ENCODE data around the gene SPDL1. TPM values are rescaled to one million over a fixed set of nuclear protein-coding genes. Genes with fewer than 3 reads are reported as not detected.

The SPDL1 gene
- total and polyA plus RNA-seq, 4 donors = 3.9 to 6.4 (median 5.0) TPM

- H3K36me3 ChIP-seq (ENCODE audit: control insufficient read depth in 1 of 2, insufficient read depth in 2 of 2, low read length in 1 of 2) = no peaks in the 10 kb centered on the region
- peaks cover 0 to 4% of the 10 kb centered on the region in 2 donors for H3K4me1 ChIP-seq (ENCODE audit: control insufficient read depth in 1 of 2, insufficient read depth in 2 of 2, low read length in 2 of 2)
- no peaks in the 10 kb centered on the region for H3K9me3 ChIP-seq (ENCODE audit: control insufficient read depth, low read length)
- DNase-seq (peak in 1 of 2 donors; percentile 45), ATAC-seq (ENCODE audit: low FRiP score) (peak; percentile 61)
- WGBS, 2 donors = 16% methylated on average over 6 of the region's 6 CpGs
- intact Hi-C loops (cut with DNase I) = loop anchor here (2.0 to 10.0 kb wide), 6 partner anchors 277 to 1003 kb away; partner anchors contain the start of genes PANK3 (in 1 of the 2) and SLIT3 (in 1 of the 2)
- H3K27ac ChIP-seq (ENCODE audit: low read depth in 1 of 2, low read length in 2 of 2) = no peak overlapping the region
- no peaks in the 10 kb centered on the region for H3K27me3 ChIP-seq (ENCODE audit: control insufficient read depth in 1 of 2, insufficient read depth in 2 of 2, low read length in 1 of 2)
- no peak overlapping the region for H3K4me3 ChIP-seq (ENCODE audit: low read length in 2 of 2)
Measured at GRCh38 chr5:169581580-169582227, 1.9 kb upstream of the SPDL1 start.

- WGBS, 2 donors = 2% methylated on average over 7 of the region's 7 CpGs
- Histone ChIP-seq H3K36me3 (ENCODE audit: control insufficient read depth in 1 of 2, insufficient read depth in 2 of 2, low read length in 1 of 2) (no peaks in the 10 kb centered on the region), H3K27ac (ENCODE audit: low read depth in 1 of 2, low read length in 2 of 2) (no peak overlapping the region), H3K4me1 (ENCODE audit: control insufficient read depth in 1 of 2, insufficient read depth in 2 of 2, low read length in 2 of 2) (peaks cover 0 to 4% of the 10 kb centered on the region in 2 donors), H3K4me3 (ENCODE audit: low read length in 2 of 2) (peak overlapping the region; percentile 37 to 44), H3K9me3 (ENCODE audit: control insufficient read depth, low read length) (no peaks in the 10 kb centered on the region), H3K27me3 (ENCODE audit: control insufficient read depth in 1 of 2, insufficient read depth in 2 of 2, low read length in 1 of 2) (no peaks in the 10 kb centered on the region)
- DNase-seq (no peak), ATAC-seq (ENCODE audit: low FRiP score) (no peak)
- intact Hi-C loops (cut with DNase I) = loop anchor here (2.0 to 10.0 kb wide), 5 partner anchors 278 to 1004 kb away; partner anchors contain the start of genes PANK3 (in 1 of the 2) and SLIT3 (in 1 of the 2)
Measured at GRCh38 chr5:169583101-169583423, 511 bp upstream of the SPDL1 start.

- Histone ChIP-seq H3K4me3 (ENCODE audit: low read length in 2 of 2) (no peak overlapping the region), H3K27ac (ENCODE audit: low read depth in 1 of 2, low read length in 2 of 2) (no peak overlapping the region), H3K27me3 (ENCODE audit: control insufficient read depth in 1 of 2, insufficient read depth in 2 of 2, low read length in 1 of 2) (no peaks in the 10 kb centered on the region), H3K4me1 (ENCODE audit: control insufficient read depth in 1 of 2, insufficient read depth in 2 of 2, low read length in 2 of 2) (peaks cover 0 to 4% of the 10 kb centered on the region in 2 donors), H3K36me3 (ENCODE audit: control insufficient read depth in 1 of 2, insufficient read depth in 2 of 2, low read length in 1 of 2) (peaks cover 0 to 2% of the 10 kb centered on the region in 2 donors), H3K9me3 (ENCODE audit: control insufficient read depth, low read length) (no peaks in the 10 kb centered on the region)
- no peak for ATAC-seq (ENCODE audit: low FRiP score)
- WGBS, 2 donors = 59 to 61% methylated on average over 3 to 5 of the region's 5 CpGs
- DNase-seq = no peak
- intact Hi-C loops (cut with DNase I) = loop anchor here (5.0 to 10.0 kb wide), 3 partner anchors 280 to 880 kb away; partner anchors contain the start of gene SLIT3 (in 1 of the 2)
Measured at GRCh38 chr5:169584998-169585451, 1.5 kb downstream of the SPDL1 start.

GRCh38 chr5:169590602-169591001 is 7.0 kb downstream of the SPDL1 start:
- Histone ChIP-seq H3K27ac (ENCODE audit: low read depth in 1 of 2, low read length in 2 of 2) (no peak overlapping the region), H3K4me3 (ENCODE audit: low read length in 2 of 2) (no peak overlapping the region), H3K4me1 (ENCODE audit: control insufficient read depth in 1 of 2, insufficient read depth in 2 of 2, low read length in 2 of 2) (no peaks in the 10 kb centered on the region), H3K36me3 (ENCODE audit: control insufficient read depth in 1 of 2, insufficient read depth in 2 of 2, low read length in 1 of 2) (peaks cover 2 to 3% of the 10 kb centered on the region in 2 donors), H3K27me3 (ENCODE audit: control insufficient read depth in 1 of 2, insufficient read depth in 2 of 2, low read length in 1 of 2) (no peaks in the 10 kb centered on the region), H3K9me3 (ENCODE audit: control insufficient read depth, low read length) (no peaks in the 10 kb centered on the region)
- DNase-seq = no peak
- intact Hi-C loops (cut with DNase I) = no loop called here
- WGBS, 2 donors = 93 to 96% methylated on average over 3 of the region's 3 CpGs
- ATAC-seq (ENCODE audit: low FRiP score) = no peak

GRCh38 chr5:169591636-169592035 is 8.1 kb downstream of the SPDL1 start:
- Histone ChIP-seq H3K4me1 (ENCODE audit: control insufficient read depth in 1 of 2, insufficient read depth in 2 of 2, low read length in 2 of 2) (no peaks in the 10 kb centered on the region), H3K27ac (ENCODE audit: low read depth in 1 of 2, low read length in 2 of 2) (no peak overlapping the region), H3K36me3 (ENCODE audit: control insufficient read depth in 1 of 2, insufficient read depth in 2 of 2, low read length in 1 of 2) (peaks cover 2 to 3% of the 10 kb centered on the region in 2 donors), H3K4me3 (ENCODE audit: low read length in 2 of 2) (no peak overlapping the region), H3K27me3 (ENCODE audit: control insufficient read depth in 1 of 2, insufficient read depth in 2 of 2, low read length in 1 of 2) (no peaks in the 10 kb centered on the region), H3K9me3 (ENCODE audit: control insufficient read depth, low read length) (no peaks in the 10 kb centered on the region)
- DNase-seq = no peak
- no peak for ATAC-seq (ENCODE audit: low FRiP score)
- WGBS, 2 donors = 0 to 58% methylated on average over 1 of the region's 1 CpG
- intact Hi-C loops (cut with DNase I) = no loop called here

GRCh38 chr5:169592937-169593650 is 9.5 kb downstream of the SPDL1 start:
- Histone ChIP-seq H3K27ac (ENCODE audit: low read depth in 1 of 2, low read length in 2 of 2) (no peak overlapping the region), H3K9me3 (ENCODE audit: control insufficient read depth, low read length) (no peaks in the 10 kb centered on the region), H3K27me3 (ENCODE audit: control insufficient read depth in 1 of 2, insufficient read depth in 2 of 2, low read length in 1 of 2) (no peaks in the 10 kb centered on the region), H3K36me3 (ENCODE audit: control insufficient read depth in 1 of 2, insufficient read depth in 2 of 2, low read length in 1 of 2) (peaks cover 2 to 3% of the 10 kb centered on the region in 2 donors), H3K4me1 (ENCODE audit: control insufficient read depth in 1 of 2, insufficient read depth in 2 of 2, low read length in 2 of 2) (no peaks in the 10 kb centered on the region), H3K4me3 (ENCODE audit: low read length in 2 of 2) (no peak overlapping the region)
- DNase-seq (no peak), ATAC-seq (ENCODE audit: low FRiP score) (no peak)
- intact Hi-C loops (cut with DNase I) = no loop called here
- 95 to 96% methylated on average over 6 of the region's 6 CpGs for WGBS, 2 donors

GRCh38 chr5:169595172-169595820 is 11.7 kb downstream of the SPDL1 start:
- no peak for DNase-seq
- ATAC-seq (ENCODE audit: low FRiP score) = no peak
- 75 to 77% methylated on average over 1 of the region's 1 CpG for WGBS, 2 donors
- Histone ChIP-seq H3K27me3 (ENCODE audit: control insufficient read depth in 1 of 2, insufficient read depth in 2 of 2, low read length in 1 of 2) (no peaks in the 10 kb centered on the region), H3K27ac (ENCODE audit: low read depth in 1 of 2, low read length in 2 of 2) (no peak overlapping the region), H3K4me3 (ENCODE audit: low read length in 2 of 2) (no peak overlapping the region), H3K9me3 (ENCODE audit: control insufficient read depth, low read length) (no peaks in the 10 kb centered on the region), H3K36me3 (ENCODE audit: control insufficient read depth in 1 of 2, insufficient read depth in 2 of 2, low read length in 1 of 2) (peaks cover 2 to 3% of the 10 kb centered on the region in 2 donors), H3K4me1 (ENCODE audit: control insufficient read depth in 1 of 2, insufficient read depth in 2 of 2, low read length in 2 of 2) (no peaks in the 10 kb centered on the region)
- intact Hi-C loops (cut with DNase I) = no loop called here

- Histone ChIP-seq H3K4me1 (ENCODE audit: control insufficient read depth in 1 of 2, insufficient read depth in 2 of 2, low read length in 2 of 2) (no peaks in the 10 kb centered on the region), H3K27ac (ENCODE audit: low read depth in 1 of 2, low read length in 2 of 2) (no peak overlapping the region), H3K9me3 (ENCODE audit: control insufficient read depth, low read length) (no peaks in the 10 kb centered on the region), H3K36me3 (ENCODE audit: control insufficient read depth in 1 of 2, insufficient read depth in 2 of 2, low read length in 1 of 2) (peaks cover 0 to 2% of the 10 kb centered on the region in 2 donors), H3K27me3 (ENCODE audit: control insufficient read depth in 1 of 2, insufficient read depth in 2 of 2, low read length in 1 of 2) (no peaks in the 10 kb centered on the region), H3K4me3 (ENCODE audit: low read length in 2 of 2) (no peak overlapping the region)
- no peak for DNase-seq
- 68 to 70% methylated on average over 4 of the region's 4 CpGs for WGBS, 2 donors
- intact Hi-C loops (cut with DNase I) = no loop called here
- ATAC-seq (ENCODE audit: low FRiP score) = no peak
Measured at GRCh38 chr5:169599451-169599850, 15.9 kb downstream of the SPDL1 start.
